Stimulated activated CD8-positive, alpha-beta memory T cell treated with anti-CD3 and anti-CD28 coated beads, Interleukin-2, amount 100 ng/mL, for 1 hour (primary cell): Measurements from ENCODE around the gene SLC24A4.
"Not testable (repeated sequence)": the region's sequence is repeated elsewhere in the genome, so short reads cannot be mapped to it uniquely, and the experiment has no call there.

Experiments
- DNase-seq, 2 donors: peaks; one replicate each; pipeline ENCODE4 v3.0.0-alpha.2; 2020; ENCODE audit warnings: low read depth in 2 of 2

The SLC24A4 gene

GRCh38 chr14:92519246-92520101 is 196.5 kb downstream of the SLC24A4 start:
- DNase-seq: no peak

- no peak for DNase-seq
Measured at GRCh38 chr14:92520102-92521057, 197.4 kb downstream of the SLC24A4 start.

GRCh38 chr14:92521058-92521415 is 198.1 kb downstream of the SLC24A4 start:
- DNase-seq: no peak

GRCh38 chr14:92523752-92524151 is 200.8 kb downstream of the SLC24A4 start:
- no peak for DNase-seq

- DNase-seq: no peak
Measured at GRCh38 chr14:92524602-92525185, 201.7 kb downstream of the SLC24A4 start.

- DNase-seq: no peak
Measured at GRCh38 chr14:92525322-92526095, 202.5 kb downstream of the SLC24A4 start.

- DNase-seq: no peak
Measured at GRCh38 chr14:92527721-92528120, 204.8 kb downstream of the SLC24A4 start.

- no peak for DNase-seq
Measured at GRCh38 chr14:92528486-92529100, 205.6 kb downstream of the SLC24A4 start.

GRCh38 chr14:92529903-92530302 is 206.9 kb downstream of the SLC24A4 start:
- DNase-seq: no peak

- peak; percentile 70 to 78 for DNase-seq
Measured at GRCh38 chr14:92531106-92531873, 208.3 kb downstream of the SLC24A4 start.

- no peak for DNase-seq
Measured at GRCh38 chr14:92532490-92533163, 209.7 kb downstream of the SLC24A4 start.

GRCh38 chr14:92534932-92535643 is 212.1 kb downstream of the SLC24A4 start:
- DNase-seq: no peak

- DNase-seq: not testable (repeated sequence)
Measured at GRCh38 chr14:92536231-92536630, 213.3 kb downstream of the SLC24A4 start.

- DNase-seq: no peak
Measured at GRCh38 chr14:92538412-92538985, 215.5 kb downstream of the SLC24A4 start.

GRCh38 chr14:92539419-92539818 is 216.5 kb downstream of the SLC24A4 start:
- no peak for DNase-seq

- no peak for DNase-seq
Measured at GRCh38 chr14:92539875-92540274, 216.9 kb downstream of the SLC24A4 start.

GRCh38 chr14:92540472-92541048 is 217.6 kb downstream of the SLC24A4 start:
- no peak for DNase-seq
